Gastroesophageal sphincter (tissue), 4 donors: ENCODE results near the gene KRTAP12-1. TPM values are rescaled to one million over a fixed set of nuclear protein-coding genes. Genes with fewer than 3 reads are reported as not detected.
"Not testable (repeated sequence)": the region's sequence is repeated elsewhere in the genome, so short reads cannot be mapped to it uniquely, and the experiment has no call there.

Experiments used
- ATAC-seq: fragments of 150-250 bp; one replicate; pipeline ENCODE4 v1.9.1; 2016; ENCODE audit warnings: mild to moderate bottlenecking, moderate library complexity
- H3K27ac ChIP-seq, 4 donors: fragments of 200-600 bp; sonication (generic) in 3 of 4; 1 replicate in 3 of 4; 2 replicates in 1 of 4; pipeline ENCODE4 v1.5.1; 2016 to 2019
- H3K27me3 ChIP-seq: fragments of 200-600 bp; sonication (generic); one replicate; pipeline ENCODE4 v1.5.1; 2019
- H3K36me3 ChIP-seq, 2 donors: fragments of 200-600 bp; sonication (generic); one replicate each; pipeline ENCODE4 v1.5.1; 2019; ENCODE audit warnings: control low read depth in 1 of 2
- H3K4me1 ChIP-seq, 3 donors: fragments of 200-600 bp; sonication (generic); 1 replicate in 2 of 3; 2 replicates in 1 of 3; pipeline ENCODE4 v1.5.1; 2016 to 2019; ENCODE audit warnings: control low read depth in 2 of 3
- H3K4me3 ChIP-seq, 2 donors: fragments of 200-600 bp; sonication (generic); one replicate each; pipeline ENCODE4 v1.5.1; 2019; ENCODE audit warnings: mild to moderate bottlenecking in 1 of 2, moderate library complexity in 1 of 2
- H3K9me3 ChIP-seq, 3 donors: fragments of 200-600 bp; sonication (generic); one replicate each; pipeline ENCODE4 v1.5.1; 2017 to 2019; ENCODE audit warnings: control low read depth in 2 of 3
- EP300 ChIP-seq: sonication (generic); formaldehyde crosslinking; IDR thresholded peaks from one replicate; pipeline ENCODE4 v1.6.1; 2017; ENCODE audit warnings: antibody characterized with exemption, mild to moderate bottlenecking
- POLR2A ChIP-seq, 2 donors: fragments of 450-650 bp; IDR thresholded peaks; one replicate each; pipeline ENCODE4 v1.6.1; 2017; ENCODE audit warnings: antibody characterized with exemption in 2 of 2, mild to moderate bottlenecking in 2 of 2, moderate library complexity in 1 of 2
- POLR2AphosphoS5 ChIP-seq: sonication (generic); formaldehyde crosslinking; IDR thresholded peaks from one replicate; pipeline ENCODE4 v1.6.1; 2017; ENCODE audit warnings: antibody characterized with exemption
- WGBS, 2 donors: methylation state at CpG; one replicate each; pipeline ENCODE4 v1.1.5; 2018; ENCODE audit warnings: low coverage in 1 of 2; 5-methylcytosine and 5-hydroxymethylcytosine counted together
- total RNA-seq, 4 donors: library from RNA; depleted of rRNA; stranded (reverse); fragments of >200 nt; gene quantifications; one replicate each; pipeline ENCODE4 v1.1.0, GENCODE V29; 2016
- TF ChIP-seq, protein P1 (sequence below), 4 experiments: fragments of 200-600 bp in 2 of 4; fragments of 450-650 bp in 2 of 4; sonication (generic) in 1 of 4; IDR thresholded peaks; one replicate each; pipeline ENCODE4 v1.5.1; 2017 to 2019; ENCODE audit warnings: antibody characterized with exemption in 4 of 4, mild to moderate bottlenecking in 2 of 4, moderate library complexity in 2 of 4

The KRTAP12-1 gene
- total RNA-seq, 4 donors from 2014 or later: not detected

DNA sequence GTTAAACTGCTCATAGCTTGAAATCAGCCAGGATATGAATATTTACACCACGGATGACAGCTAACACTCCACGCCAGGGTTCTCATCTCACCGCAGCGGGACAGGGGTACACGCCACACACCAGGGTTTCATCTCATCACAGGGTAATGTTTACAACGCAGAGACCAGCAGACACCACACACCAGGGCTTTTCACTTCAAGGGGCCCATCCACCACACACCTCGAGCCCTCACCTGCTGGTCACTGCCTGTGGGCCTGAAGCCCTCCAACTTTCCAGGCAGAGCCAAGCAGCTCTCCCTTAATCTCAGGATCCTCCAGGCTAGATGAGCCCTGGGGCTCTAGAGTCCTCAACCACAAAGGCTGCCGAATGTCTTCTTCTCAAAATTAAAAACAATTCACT, 13.7 kb upstream of the KRTAP12-1 start:
- H3K36me3 ChIP-seq: no peaks in the 10 kb centered on the region
- peaks cover 0 to 30% (median 0%) of the 10 kb centered on the region in 3 donors for H3K9me3 ChIP-seq
- no peak overlapping the region for H3K27ac ChIP-seq
- no peaks in the 10 kb centered on the region for H3K4me1 ChIP-seq
- H3K27me3 ChIP-seq: peaks cover 63% of the 10 kb centered on the region
- no peak overlapping the region for H3K4me3 ChIP-seq
- WGBS, 2 donors: 46 to 88% methylated on average over 1 to 7 of the region's 8 CpGs
- TF ChIP-seq, protein P1, sequence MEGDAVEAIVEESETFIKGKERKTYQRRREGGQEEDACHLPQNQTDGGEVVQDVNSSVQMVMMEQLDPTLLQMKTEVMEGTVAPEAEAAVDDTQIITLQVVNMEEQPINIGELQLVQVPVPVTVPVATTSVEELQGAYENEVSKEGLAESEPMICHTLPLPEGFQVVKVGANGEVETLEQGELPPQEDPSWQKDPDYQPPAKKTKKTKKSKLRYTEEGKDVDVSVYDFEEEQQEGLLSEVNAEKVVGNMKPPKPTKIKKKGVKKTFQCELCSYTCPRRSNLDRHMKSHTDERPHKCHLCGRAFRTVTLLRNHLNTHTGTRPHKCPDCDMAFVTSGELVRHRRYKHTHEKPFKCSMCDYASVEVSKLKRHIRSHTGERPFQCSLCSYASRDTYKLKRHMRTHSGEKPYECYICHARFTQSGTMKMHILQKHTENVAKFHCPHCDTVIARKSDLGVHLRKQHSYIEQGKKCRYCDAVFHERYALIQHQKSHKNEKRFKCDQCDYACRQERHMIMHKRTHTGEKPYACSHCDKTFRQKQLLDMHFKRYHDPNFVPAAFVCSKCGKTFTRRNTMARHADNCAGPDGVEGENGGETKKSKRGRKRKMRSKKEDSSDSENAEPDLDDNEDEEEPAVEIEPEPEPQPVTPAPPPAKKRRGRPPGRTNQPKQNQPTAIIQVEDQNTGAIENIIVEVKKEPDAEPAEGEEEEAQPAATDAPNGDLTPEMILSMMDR (IDR thresholded peaks at IDR 0.05): no peak
- no peak for TF ChIP-seq POLR2A (IDR thresholded peaks at IDR 0.05)
- no peak for TF ChIP-seq EP300
- TF ChIP-seq POLR2AphosphoS5: no peak
- no peak for ATAC-seq

DNA sequence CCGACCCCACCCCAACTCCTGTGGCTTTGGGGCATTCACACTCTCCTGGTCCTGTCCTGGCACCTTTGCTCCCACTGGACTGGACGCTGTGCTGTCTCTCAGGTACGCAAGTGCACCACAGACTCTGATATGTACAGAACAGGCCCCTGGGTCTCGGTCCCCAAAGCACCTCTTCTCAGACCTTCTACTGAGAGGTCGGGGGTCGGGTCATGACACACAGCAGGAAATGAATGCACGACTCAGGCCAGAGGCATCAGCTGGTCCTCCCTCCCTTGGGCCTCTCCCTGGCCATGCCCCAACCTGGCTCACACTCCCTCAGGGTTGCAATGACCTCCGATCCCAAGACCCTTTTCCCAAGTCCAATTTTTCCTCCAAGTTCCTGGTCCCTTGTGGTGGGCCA, 13.2 kb upstream of the KRTAP12-1 start:
- H3K4me3 ChIP-seq: no peak overlapping the region
- H3K9me3 ChIP-seq: peaks cover 0 to 30% (median 0%) of the 10 kb centered on the region in 3 donors
- H3K27me3 ChIP-seq: peaks cover 63% of the 10 kb centered on the region
- H3K36me3 ChIP-seq: no peaks in the 10 kb centered on the region
- no peak overlapping the region for H3K27ac ChIP-seq
- TF ChIP-seq POLR2A (IDR thresholded peaks at IDR 0.05): no peak
- TF ChIP-seq, protein P1 (IDR thresholded peaks at IDR 0.05): no peak
- H3K4me1 ChIP-seq: no peaks in the 10 kb centered on the region
- WGBS, 2 donors: 71% methylated on average over 7 of the region's 8 CpGs; no CpG with 5 or more reads in 1 of the 2 donors
- ATAC-seq: no peak

DNA sequence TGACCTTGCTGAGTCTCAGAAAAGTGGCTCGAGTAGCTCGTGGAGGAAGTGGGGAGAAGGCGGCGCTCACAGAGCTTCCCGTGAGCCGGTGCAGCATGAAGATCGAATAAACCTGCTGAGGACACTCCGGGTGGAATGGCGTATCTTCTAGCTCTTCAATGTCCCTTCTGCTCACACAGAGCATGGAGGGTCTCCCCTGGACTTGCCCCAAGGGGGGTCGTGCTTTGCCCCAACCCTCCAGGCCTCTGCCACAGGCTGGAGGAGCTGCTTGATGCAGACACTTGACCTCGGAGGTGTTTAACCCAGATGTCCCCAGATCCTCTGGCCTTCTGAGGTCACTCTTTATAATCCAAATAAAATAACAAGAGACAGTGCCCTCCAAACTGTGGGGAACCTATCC, 12.8 kb upstream of the KRTAP12-1 start:
- H3K27ac ChIP-seq: no peak overlapping the region
- no peaks in the 10 kb centered on the region for H3K4me1 ChIP-seq
- ATAC-seq: no peak
- no peaks in the 10 kb centered on the region for H3K36me3 ChIP-seq
- peaks cover 0 to 30% (median 0%) of the 10 kb centered on the region in 3 donors for H3K9me3 ChIP-seq
- H3K27me3 ChIP-seq: peaks cover 61% of the 10 kb centered on the region
- no peak for TF ChIP-seq POLR2A (IDR thresholded peaks at IDR 0.05)
- no peak for TF ChIP-seq EP300
- no peak for TF ChIP-seq POLR2AphosphoS5
- TF ChIP-seq, protein P1 (IDR thresholded peaks at IDR 0.05): no peak
- H3K4me3 ChIP-seq: no peak overlapping the region
- WGBS, 2 donors: 58 to 66% methylated on average over 5 to 9 of the region's 11 CpGs

DNA sequence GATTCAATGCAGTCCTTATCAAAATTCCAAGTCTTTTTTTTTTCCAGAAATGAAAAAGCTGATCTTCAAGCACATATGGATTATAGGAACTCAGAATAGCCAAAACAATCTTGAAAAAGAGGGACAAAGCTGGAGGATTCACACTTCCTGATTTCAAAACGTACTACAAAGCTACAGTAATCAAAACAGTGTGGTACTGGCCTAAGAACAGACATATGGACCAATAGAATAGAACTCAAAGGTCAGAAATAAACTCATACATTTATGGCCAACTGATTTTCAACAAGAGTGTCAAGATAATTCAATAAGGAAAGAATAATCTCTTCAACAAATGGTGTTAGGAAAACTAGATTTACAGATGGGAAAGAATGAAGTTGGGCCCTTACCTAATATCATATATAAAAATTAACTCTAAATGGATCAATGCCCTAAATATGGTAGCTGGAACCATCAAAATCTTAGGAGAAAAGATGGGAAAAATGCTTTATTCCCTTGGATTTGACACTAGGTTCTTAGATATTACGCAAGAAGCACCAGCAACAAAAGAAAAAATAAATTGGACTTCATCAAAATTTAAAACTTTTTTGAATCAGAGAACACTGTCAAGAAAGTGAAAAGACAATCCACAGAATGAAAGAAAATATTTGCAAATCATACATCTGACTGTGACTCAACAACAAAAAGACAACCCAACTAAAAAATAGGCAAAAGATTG, 11.0 kb upstream of the KRTAP12-1 start:
- Histone ChIP-seq H3K36me3 (no peaks in the 10 kb centered on the region), H3K27me3 (peaks cover 54% of the 10 kb centered on the region), H3K4me1 (no peaks in the 10 kb centered on the region), H3K27ac (no peak overlapping the region), H3K4me3 (no peak overlapping the region), H3K9me3 (peaks cover 0 to 30% (median 0%) of the 10 kb centered on the region in 3 donors)
- TF ChIP-seq POLR2A (IDR thresholded peaks at IDR 0.05) (no peak), EP300 (no peak), POLR2AphosphoS5 (no peak)
- TF ChIP-seq, protein P1 (IDR thresholded peaks at IDR 0.05): no peak
- ATAC-seq: no peak
- WGBS, 2 donors: 50 to 85% methylated on average over 2 of the region's 2 CpGs

DNA sequence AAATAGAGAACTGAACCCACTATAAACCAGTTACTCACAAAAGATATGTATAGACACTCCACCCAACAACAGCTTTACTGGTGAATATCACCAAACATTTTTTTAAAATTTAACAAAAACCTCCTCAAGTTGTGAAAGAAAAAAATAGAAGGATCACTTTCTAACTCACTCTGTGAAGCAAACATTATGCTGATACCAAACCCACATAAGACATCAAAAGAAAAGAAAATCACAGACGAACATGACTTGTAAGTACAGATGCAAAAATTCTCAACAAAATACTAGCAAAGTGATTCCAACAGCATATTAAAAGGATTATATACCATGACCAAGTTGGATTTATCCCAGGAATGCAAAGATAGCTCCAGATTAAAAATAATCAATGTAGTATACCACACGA, 9.7 kb upstream of the KRTAP12-1 start:
- Histone ChIP-seq H3K36me3 (no peaks in the 10 kb centered on the region), H3K4me1 (no peaks in the 10 kb centered on the region), H3K9me3 (peaks cover 0 to 30% (median 0%) of the 10 kb centered on the region in 3 donors), H3K4me3 (no peak overlapping the region), H3K27me3 (peaks cover 54% of the 10 kb centered on the region), H3K27ac (no peak overlapping the region)
- ATAC-seq: no peak
- TF ChIP-seq POLR2AphosphoS5: no peak
- no peak for TF ChIP-seq POLR2A (IDR thresholded peaks at IDR 0.05)
- TF ChIP-seq EP300: no peak
- TF ChIP-seq, protein P1 (IDR thresholded peaks at IDR 0.05): no peak
- 43 to 60% methylated on average over 2 of the region's 2 CpGs for WGBS, 2 donors

DNA sequence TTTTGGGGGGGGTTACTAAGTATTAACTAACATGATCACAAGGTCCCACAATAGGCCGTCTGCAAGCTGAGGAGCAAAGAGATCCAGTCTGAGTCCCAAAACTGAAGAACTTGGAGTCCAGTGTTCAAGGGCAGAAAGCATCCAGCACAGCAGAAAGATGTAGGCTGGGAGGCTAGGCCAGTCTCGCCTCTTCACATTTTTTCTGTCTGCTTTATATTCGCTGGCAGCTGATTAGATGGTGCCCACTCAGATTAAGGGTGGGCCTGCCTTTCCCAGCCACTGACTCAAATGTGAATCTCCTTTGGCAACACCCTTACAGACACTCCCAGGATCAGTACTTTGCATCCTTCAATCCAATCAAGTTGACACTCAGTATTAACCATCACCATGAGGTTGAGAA, 7.8 kb upstream of the KRTAP12-1 start:
- Histone ChIP-seq H3K27me3 (peaks cover 44% of the 10 kb centered on the region), H3K9me3 (peaks cover 0 to 25% (median 0%) of the 10 kb centered on the region in 3 donors)
- not testable (repeated sequence) for H3K36me3 ChIP-seq, H3K27ac ChIP-seq, ATAC-seq, H3K4me1 ChIP-seq, H3K4me3 ChIP-seq
- WGBS, 2 donors: 79 to 81% methylated on average over 2 to 3 of the region's 3 CpGs
